ENCODE measurements around the gene POU3F1.

- TF ChIP-seq POLR2A (IDR thresholded peaks at IDR 0.05) (no peak), CTCF (IDR thresholded peaks at IDR 0.05) (no peak)
Observed at GRCh38 chr1:38013227-38013622, 33.4 kb downstream of the POU3F1 start.

All from thyroid gland (tissue), 4 donors.